Glutamatergic neuron (in vitro differentiated cells): ENCODE data around the gene PRR7. TPM values are rescaled to one million over a fixed set of nuclear protein-coding genes. Genes with fewer than 3 reads are reported as not detected.

Experiments
- DNase-seq: peaks from one replicate; pipeline ENCODE4 v3.0.0; 2022
- H3K27ac Mint-ChIP-seq: one replicate; pipeline ENCODE4 v1.8.0; 2020; ENCODE audit warnings: mild to moderate bottlenecking, mixed read lengths, inconsistent platforms; ENCODE audit not compliant: unreplicated experiment
- H3K27me3 Mint-ChIP-seq: one replicate; pipeline ENCODE4 v1.8.0; 2020; ENCODE audit warnings: mild to moderate bottlenecking, moderate library complexity, mixed read lengths, inconsistent platforms; ENCODE audit not compliant: unreplicated experiment
- H3K36me3 Mint-ChIP-seq: one replicate; pipeline ENCODE4 v1.8.0; 2020; ENCODE audit warnings: mild to moderate bottlenecking, mixed read lengths, inconsistent platforms; ENCODE audit not compliant: unreplicated experiment
- H3K4me1 Mint-ChIP-seq: one replicate; pipeline ENCODE4 v1.8.0; 2020; ENCODE audit warnings: mild to moderate bottlenecking, low read depth, mixed read lengths, inconsistent platforms; ENCODE audit not compliant: unreplicated experiment
- H3K4me3 Mint-ChIP-seq: one replicate; pipeline ENCODE4 v1.8.0; 2020; ENCODE audit warnings: mild to moderate bottlenecking, mixed read lengths, inconsistent platforms; ENCODE audit not compliant: unreplicated experiment
- H3K9me3 Mint-ChIP-seq: one replicate; pipeline ENCODE4 v1.8.0; 2020; ENCODE audit warnings: mild to moderate bottlenecking, moderate library complexity, mixed read lengths, inconsistent platforms; ENCODE audit not compliant: unreplicated experiment
- total RNA-seq: library from RNA; stranded (reverse); fragmentation: NEBNext Ultra II Directional; extraction: Animal tissue kit (Norgen Biotek cat#: 25700); gene quantifications from one replicate; pipeline ENCODE4 v1.2.1, GENCODE V29; 2021; ENCODE audit not compliant: unreplicated experiment
- TF ChIP-seq, protein P1 (sequence below): fragments of 200-600 bp; sonication (generic); IDR thresholded peaks from one replicate; pipeline ENCODE4 v1.5.0; 2021; ENCODE audit not compliant: partially characterized antibody, unreplicated experiment

Gene PRR7
- total RNA-seq, 1 donor from 2014 or later, result 4.1 TPM

DNA sequence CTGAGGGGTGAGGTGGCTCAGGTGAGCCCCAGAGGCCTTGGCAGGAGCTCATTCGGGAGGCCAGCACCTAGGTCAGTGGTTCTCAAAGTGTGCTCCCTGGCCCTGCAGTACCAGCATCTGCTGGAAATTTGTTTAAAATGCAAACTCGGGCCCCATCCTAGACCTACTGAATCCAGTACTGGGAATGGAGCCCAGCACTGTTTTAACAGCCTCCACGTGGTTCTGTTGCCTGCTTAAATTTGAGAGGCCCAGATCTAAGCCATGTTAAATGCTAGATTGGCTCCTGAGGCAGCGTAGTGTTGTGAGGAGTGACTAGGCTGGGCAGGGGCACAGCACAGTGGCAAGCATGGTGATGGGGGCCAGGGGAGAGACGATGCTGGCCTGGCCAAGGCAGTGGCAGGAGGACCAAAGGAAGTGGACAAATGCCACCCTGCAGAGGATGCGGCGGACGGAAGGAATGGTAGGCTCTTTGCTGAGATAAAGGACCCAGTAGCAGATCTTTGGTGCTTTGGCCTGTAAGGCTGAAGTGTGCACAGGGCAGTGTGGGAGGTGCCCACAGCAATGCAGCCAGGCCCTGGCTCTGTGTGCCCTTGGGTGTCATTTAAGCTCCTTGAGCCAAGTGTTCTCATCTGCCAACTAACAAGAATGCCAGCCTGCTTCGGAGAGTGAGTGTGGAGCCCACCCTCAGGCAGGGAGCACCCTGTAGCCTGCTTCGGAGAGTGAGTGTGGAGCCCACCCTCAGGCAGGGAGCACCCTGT is 4.2 kb downstream of the PRR7 start:
- Mint-ChIP-seq H3K27me3 (peaks cover 33% of the 10 kb centered on the region), H3K9me3 (peaks cover 28% of the 10 kb centered on the region), H3K36me3 (no peaks in the 10 kb centered on the region), H3K4me1 (peaks cover 3% of the 10 kb centered on the region), H3K27ac (no peak overlapping the region), H3K4me3 (no peak overlapping the region)
- no peak for DNase-seq
- TF ChIP-seq, protein P1, sequence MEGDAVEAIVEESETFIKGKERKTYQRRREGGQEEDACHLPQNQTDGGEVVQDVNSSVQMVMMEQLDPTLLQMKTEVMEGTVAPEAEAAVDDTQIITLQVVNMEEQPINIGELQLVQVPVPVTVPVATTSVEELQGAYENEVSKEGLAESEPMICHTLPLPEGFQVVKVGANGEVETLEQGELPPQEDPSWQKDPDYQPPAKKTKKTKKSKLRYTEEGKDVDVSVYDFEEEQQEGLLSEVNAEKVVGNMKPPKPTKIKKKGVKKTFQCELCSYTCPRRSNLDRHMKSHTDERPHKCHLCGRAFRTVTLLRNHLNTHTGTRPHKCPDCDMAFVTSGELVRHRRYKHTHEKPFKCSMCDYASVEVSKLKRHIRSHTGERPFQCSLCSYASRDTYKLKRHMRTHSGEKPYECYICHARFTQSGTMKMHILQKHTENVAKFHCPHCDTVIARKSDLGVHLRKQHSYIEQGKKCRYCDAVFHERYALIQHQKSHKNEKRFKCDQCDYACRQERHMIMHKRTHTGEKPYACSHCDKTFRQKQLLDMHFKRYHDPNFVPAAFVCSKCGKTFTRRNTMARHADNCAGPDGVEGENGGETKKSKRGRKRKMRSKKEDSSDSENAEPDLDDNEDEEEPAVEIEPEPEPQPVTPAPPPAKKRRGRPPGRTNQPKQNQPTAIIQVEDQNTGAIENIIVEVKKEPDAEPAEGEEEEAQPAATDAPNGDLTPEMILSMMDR, result no peak

DNA sequence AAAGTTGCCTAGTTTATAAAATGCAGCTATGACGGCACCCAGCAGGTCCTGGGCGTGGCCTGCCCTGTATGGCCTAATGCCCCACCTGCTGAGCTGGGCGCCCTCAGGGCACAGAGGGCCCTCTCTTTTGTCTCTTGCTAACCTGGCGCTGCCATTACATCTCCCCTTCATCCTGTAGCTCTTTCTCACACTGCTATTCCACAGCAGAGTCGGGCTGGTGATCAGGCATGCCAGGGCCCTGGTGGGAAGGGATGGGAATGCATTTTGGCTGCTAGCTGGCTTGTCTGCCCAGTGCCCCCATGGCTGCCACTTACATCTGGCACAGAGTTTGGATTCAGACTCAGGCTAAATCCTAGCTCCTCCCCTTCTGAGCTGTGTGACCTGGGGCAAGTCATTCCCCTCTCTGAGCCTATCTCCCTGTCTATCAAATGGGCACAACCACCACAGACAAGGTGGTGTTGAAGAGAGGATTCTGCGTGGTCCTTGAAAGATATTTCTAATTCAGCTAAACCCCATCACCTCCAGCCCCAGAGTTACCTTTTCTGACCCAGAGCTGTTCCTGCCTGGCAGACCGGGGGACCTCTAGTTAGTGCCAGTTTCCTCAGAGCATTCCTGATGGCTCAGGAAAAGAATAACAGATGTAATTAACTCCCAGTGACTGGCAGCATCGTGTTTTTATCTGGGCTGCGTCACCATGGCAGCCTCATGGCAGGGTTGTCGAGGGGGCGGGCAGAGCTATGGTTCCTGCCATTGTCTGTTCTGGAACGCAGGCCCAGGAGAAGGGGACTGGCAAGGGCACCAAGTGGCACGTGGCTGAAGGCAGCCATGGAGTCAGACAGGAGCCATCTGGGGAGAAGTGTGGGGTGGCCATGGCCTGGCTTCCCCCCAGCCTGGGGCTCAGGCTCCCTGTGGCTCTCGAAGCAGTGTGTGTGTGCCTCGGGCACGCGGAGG is 6.3 kb downstream of the PRR7 start:
- TF ChIP-seq, protein P1, result no peak
- peaks cover 35% of the 10 kb centered on the region for H3K9me3 Mint-ChIP-seq
- DNase-seq, result no peak
- peak overlapping the region; percentile 38 for H3K4me3 Mint-ChIP-seq
- peaks cover 38% of the 10 kb centered on the region for H3K27me3 Mint-ChIP-seq
- peak overlapping the region; percentile 85 for H3K27ac Mint-ChIP-seq
- H3K36me3 Mint-ChIP-seq, result no peaks in the 10 kb centered on the region
- H3K4me1 Mint-ChIP-seq, result peaks cover 10% of the 10 kb centered on the region

DNA sequence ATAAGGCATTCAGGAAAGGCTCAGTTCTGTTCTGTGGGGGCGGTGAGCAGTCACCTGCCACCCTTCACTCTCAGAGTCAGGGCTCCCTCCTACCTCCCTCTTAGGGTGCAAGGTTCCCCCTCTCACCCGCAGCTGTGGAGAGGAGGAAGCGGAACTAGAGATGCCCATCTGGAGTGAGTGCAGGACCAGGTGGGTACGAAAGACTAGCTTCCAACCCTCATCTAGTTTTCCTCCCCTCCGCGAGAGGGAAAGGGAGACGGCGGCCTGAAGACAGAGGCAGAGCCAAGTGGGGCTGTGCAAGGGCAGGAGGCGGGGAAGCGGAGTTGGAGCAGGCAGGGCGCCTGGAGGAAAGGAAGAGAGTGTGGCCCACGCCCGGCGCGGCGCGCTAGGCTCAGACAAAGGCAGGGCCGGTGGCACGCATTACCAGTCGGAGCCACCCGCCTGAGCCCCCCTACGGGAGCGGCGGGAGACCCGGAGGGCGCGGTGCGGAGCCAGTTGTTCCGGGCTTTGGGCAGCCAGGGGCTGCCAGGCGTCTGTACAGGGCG is 7.3 kb downstream of the PRR7 start:
- Mint-ChIP-seq H3K27me3 (peaks cover 31% of the 10 kb centered on the region), H3K36me3 (no peaks in the 10 kb centered on the region), H3K9me3 (peaks cover 31% of the 10 kb centered on the region), H3K4me1 (peaks cover 10% of the 10 kb centered on the region), H3K27ac (peak overlapping the region; percentile 62), H3K4me3 (peak overlapping the region; percentile 86)
- DNase-seq, result no peak
- TF ChIP-seq, protein P1, result no peak

DNA sequence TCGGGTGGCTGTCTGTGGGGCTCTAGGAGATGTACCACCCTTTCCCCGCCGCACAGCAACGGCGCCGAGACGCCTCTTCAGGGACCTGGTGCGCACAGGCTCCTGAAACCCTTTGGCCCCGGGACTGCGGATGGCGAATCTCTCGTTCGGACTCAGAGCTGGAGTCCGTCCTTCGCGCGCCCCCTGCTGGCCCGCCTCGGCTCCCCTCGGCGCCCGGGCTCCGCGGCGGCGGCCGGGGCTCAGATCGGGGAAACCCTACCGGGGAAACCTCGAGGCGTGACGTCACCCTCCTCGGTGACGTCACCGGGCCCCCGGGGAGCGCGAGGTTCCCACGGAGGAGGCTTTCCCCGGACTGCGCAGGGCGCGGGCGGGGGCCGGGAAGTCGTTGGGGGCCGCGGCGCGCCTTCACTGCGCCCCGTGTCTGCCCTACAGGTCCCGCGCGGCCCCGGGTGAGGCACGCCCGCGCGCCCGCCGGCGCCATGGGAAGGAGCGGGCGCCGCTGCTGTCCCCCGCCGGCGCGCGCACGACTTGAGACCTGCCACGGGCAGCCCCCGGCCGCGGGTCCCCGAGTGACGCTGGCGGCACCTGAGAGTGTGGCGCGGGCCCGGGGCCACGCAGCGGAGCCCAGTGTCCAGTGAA is 7.9 kb downstream of the PRR7 start:
- Mint-ChIP-seq H3K27ac (no peak overlapping the region), H3K4me1 (peaks cover 10% of the 10 kb centered on the region), H3K36me3 (no peaks in the 10 kb centered on the region), H3K27me3 (peaks cover 34% of the 10 kb centered on the region), H3K4me3 (peak overlapping the region; percentile 55), H3K9me3 (peaks cover 33% of the 10 kb centered on the region)
- TF ChIP-seq, protein P1, result peak; percentile 92
- DNase-seq, result peak; percentile 97
